ENCODE results near the gene CUBN.

Gene CUBN

GRCh38 chr10:17101257-17101909, 28.2 kb downstream of the CUBN start:
- peak; percentile 0 for DNase-seq

DNA sequence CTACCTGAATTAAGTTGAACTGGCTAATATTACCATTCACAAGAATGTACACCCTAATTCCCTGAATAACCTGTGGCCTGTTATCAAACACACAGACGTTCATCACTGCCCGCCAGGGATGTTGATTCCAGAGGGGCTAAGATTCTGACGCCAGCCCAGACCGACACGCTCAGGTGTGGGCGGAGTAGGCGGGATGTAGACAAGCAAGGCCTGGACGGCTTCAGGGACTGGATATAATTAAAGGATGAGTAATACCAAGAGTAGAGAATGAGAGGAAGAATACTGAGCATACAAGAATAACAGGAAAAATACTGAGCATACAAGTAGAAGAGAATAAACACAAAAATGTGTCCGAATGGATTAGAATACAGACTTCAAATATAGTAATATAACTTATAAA, 29.0 kb downstream of the CUBN start:
- DNase-seq = no peak

- no peak for DNase-seq
These were observed 31.6 kb downstream of the CUBN start for GRCh38 chr10:17098012-17098411.

GRCh38 chr10:17094844-17095243, 34.8 kb downstream of the CUBN start:
- DNase-seq = no peak

DNA sequence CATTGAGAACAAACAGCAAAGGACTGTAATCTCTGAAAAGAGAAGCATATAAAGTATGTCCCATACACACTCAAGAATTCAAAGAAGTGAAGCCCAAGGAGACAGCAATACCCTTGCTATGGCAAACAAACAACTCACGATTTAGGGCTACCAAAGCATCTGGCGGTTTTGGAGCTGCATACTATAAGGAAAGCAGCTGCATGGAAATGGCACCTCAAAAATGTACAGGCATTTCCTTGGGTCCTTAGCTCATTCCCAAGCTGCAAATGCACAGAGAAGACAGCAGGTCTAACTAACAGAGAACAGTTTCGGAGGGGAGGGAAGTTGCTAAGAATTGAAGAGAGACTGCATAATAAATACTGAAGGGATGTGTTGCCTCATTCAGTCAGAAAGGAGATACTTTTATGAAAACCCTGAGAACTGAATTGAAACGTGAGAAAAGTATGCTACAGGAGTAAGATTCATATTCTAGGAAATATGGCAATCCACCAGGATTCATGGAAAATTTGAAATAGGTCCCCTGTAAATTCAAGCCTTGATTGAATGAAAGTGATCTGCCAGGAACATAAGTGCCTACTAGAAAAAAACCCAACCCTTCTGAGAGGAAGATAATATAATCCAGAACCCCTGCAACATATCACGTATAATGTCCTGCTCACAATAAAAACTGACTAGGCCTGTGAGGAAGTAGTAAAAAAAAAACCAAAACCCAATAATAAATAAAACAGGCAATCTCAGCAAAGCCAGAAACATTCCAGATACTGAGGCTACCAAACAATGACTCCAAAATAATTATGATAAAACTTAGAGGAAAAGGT, 36.4 kb downstream of the CUBN start:
- DNase-seq = no peak

DNA sequence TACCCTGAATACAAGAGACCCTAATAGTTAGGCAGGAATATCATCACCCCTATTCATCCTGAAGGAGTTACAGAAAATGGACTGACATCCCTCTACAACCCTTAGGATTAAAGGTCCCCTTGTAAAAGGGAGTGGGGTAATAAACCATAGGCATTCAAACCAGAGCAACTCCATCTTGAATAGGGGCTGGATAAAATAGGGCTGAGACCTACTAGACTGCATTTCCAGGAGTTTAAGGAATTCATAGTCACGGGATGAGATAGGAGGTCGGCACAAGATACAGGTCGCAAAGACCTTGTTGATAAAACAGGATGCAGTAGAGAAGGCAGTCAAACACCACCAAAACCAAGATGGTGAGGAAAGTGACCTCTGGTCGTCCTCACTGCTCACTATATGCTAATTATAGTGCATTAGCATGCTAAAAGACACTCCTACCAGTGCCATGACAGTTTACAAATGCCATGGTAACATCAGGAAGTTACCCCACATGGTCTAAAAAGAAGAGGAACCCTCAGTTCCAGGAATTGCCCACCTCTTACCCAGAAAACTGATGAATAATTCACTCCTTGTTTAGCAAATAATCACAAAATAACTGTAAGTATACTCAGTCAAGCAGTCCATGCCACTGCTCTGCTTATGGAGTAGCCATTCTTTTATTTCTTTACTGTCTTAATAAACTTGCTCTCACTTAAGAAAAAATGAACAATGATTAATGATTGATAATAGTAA, 37.2 kb downstream of the CUBN start:
- DNase-seq = no peak

DNA sequence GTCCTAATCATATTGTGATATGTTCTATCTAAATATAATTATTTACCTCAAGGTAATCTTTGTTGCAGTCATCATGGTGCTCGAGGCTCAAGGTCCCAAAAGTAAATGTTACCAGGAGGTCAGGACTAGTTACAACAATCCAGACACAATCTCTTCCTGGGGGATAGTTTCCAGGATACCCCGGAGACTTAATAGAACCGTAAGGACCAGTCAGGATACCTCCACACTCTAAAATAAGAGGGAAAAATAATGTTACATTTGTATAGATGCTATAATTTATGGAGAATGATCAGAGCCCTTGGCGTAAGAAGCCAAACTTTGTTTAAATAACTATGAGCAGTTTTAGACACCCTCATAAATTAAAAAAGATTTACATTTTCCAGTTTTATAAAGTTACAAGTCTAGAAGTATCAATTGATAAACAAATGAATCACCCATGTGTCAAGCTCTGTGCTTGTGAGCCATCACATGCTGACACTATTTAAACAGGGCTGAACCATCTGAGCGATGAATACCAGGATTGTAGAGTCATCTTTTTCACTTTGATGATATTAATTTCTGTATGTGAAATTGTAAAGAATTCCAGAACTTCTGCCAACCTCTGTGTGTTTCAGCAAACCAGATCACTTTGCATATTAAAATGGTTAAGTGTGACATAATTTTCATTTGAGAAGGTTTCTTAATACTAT, 41.3 kb downstream of the CUBN start:
- DNase-seq = no peak

DNA sequence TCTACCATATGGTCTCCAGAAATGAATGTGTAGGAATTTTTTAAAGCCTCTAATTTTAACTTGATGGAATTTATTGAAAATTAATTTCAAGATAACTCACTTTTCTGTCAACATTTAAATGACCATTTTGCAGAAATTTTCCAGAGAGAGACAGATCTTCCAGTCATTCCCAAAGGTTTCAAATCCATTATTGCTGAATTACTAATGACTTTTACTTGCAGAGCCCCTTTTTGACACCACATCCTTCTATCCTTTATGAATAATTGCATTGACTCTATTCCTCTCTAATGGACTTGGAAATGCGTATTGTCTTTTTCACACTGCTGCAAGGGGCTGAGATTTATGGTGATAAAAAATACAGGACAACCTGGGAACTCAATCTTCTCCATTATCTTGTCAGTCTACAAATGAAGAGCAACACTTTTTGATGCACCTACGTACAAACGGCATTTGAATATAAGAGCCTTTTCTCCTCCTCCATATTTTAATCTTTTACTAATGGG, 42.7 kb downstream of the CUBN start:
- no peak for DNase-seq

DNA sequence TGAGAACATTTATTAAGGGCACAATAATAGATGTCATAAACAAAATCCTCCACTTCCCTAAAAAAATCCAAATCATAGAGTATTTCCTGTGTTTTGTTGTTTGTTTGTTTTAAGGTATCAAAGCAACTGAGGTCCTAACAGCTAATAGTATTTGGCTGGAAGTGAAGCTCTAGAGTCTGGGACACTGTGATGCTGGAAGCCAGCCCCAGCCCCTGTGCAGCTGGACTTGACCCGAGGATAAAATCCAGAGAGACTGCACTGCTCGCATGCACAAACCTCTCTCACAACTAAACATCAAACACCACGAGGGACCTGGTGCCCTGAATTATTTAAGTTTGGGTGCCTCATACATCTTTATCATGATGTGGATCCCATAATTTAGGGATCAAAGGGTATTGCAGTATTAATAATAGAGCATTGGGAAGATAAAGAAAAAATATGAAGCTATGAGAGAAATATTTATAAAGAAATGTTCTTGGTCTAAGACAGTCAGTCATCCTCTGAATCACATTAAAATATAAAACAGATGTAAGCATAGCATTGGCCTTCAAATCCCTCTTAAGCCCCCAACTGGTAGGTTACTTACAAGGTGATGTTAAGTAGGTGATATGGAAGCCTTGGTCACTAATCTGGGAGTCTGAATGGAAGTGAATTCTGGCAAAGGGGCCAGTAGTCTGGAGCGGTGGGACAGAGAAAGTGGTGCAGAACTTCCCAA, 44.4 kb downstream of the CUBN start:
- DNase-seq = no peak

DNA sequence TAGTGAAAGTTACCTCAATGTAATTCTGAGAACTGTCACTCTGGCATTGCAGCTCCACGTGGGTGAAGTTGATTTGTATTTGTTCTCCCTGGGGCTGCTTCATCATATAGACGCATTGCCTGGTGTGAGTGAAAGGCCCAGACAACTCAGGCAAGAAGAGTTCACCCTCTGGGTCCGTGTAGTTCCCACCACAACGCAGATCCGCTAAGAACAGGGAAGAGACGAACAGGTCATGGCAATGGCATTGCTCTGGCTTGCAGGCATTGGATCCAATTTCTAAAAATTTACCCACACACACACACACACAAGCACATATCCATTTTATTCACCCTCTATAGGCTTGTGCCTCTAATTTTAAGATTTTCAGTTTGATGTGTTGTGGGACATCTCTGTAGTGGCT, 45.4 kb downstream of the CUBN start:
- DNase-seq = no peak

DNA sequence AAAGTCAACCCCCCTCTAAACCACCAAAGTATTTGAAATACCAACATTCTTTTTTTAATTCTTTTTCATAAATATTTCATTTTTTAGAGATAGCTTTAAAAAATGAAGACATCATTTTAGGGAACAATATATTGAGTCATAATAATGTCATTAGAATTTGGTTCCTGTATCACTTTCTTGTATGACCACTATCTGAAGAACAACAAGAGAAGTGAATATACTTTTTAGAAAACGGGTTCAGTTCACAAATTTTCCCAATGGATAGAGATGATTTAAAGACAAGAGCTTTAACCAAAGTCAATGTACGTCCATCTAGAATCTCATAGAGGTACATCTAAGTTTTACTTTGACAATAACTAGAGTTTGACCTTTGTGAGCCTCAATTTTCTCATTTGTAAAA, 48.2 kb downstream of the CUBN start:
- DNase-seq = no peak

GRCh38 chr10:17077890-17078289, 51.7 kb downstream of the CUBN start:
- no peak for DNase-seq

DNA sequence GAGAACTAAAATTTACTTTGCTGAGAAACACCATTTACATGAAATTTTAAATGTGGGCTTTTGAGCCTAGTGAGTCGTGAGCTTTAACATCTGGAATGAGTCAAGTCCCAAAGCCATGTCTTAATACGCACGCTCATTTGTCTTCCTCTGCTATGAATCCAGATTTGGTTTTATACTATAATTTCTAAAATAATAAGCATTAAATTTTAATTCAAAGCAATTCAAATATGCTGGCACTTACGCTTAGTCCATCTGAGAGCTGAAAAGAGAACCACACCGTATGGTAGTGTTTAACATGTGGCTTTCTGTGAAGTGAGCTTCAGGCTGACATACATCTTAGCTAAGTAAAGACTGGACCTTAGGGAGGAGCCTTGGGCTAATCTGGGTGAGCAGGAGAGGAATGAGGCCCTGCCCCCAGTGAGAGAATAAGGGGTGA, 52.2 kb downstream of the CUBN start:
- no peak for DNase-seq

DNA sequence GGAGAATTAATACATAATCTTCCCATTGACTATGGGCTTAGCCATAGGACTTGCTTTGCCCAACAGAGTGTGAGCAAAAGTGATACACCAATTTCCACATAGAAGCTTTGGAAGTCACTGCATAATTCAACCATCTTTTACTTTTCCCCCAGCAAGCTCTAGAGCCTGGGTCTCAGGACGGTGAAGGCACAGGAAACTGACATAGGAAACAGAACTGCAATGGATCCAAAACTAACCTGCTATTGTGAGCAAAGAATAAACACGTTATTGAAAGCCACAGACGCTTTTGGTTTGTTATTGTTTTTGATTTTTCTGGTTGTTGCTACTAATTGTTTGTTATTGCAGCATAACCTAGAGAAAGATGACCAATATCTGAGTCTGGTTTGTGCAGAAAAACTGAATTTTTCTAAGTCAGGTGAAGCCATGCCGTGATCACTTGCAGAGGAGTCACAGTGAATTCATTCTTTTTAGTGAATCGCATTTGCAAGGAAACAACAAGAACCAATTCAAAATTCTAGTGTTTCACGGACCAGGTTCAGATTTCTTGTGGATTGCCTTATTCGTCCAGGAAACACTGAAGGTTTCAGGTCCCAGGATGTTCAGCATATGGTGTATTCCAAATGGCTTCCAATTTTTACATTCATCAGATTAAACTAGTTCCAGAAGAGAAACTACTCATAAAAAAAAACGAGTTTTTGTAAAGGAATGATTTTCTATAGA, 52.8 kb downstream of the CUBN start:
- no peak for DNase-seq

- no peak for DNase-seq
These were observed 53.9 kb downstream of the CUBN start for GRCh38 chr10:17075533-17076359.

DNA sequence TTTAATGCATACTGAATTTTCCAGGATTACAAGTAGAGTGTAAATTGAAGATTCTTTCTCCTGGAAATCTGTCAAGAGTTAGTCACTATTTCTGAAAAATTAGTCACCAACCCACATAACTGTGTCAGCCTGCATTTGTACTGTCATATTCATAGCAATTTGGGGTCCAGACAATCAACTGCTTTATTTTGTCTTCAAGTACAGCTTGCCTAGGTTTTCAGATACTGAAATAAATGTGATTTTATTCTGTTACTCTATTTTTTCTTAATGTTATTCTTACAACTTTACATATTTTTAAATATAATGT, 55.1 kb downstream of the CUBN start:
- no peak for DNase-seq

DNA sequence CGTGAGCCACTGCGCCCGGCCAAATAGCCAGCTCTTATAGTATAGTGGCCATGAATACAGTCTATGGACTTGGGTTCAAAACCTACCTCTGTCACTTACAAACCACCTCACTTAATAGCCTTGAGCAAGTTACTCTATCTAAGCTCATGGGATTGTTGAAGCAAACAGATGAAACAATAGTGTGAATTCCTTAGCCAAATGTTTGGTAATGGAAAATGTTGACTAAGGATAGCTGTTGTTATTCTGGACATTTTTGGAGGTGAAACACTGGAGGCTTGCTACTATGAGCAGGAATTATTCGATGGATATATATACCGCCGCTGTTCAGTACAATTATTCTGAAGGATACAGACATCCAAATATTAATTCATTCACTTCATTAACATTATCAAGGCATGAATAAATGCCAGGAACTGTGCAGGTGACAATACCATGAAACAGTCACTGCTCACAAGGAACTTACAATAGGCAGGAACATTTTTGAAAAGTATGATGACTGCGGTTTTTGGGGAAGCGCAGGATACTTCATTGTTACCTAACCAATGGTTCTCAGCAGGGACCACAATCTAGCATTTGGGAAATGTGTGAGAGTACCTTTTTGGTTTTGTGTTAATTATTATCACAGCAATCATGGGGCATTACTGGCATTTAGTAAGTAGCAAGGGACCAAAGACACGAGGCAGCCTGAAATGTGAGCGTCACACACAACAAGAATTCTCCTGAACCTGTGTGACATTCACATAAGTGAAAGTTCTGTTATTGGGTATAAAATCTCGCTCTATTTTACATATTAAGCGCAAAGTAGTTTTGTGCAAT, 55.7 kb downstream of the CUBN start:
- no peak for DNase-seq

GRCh38 chr10:17068953-17069352, 60.7 kb downstream of the CUBN start:
- DNase-seq = no peak

DNA sequence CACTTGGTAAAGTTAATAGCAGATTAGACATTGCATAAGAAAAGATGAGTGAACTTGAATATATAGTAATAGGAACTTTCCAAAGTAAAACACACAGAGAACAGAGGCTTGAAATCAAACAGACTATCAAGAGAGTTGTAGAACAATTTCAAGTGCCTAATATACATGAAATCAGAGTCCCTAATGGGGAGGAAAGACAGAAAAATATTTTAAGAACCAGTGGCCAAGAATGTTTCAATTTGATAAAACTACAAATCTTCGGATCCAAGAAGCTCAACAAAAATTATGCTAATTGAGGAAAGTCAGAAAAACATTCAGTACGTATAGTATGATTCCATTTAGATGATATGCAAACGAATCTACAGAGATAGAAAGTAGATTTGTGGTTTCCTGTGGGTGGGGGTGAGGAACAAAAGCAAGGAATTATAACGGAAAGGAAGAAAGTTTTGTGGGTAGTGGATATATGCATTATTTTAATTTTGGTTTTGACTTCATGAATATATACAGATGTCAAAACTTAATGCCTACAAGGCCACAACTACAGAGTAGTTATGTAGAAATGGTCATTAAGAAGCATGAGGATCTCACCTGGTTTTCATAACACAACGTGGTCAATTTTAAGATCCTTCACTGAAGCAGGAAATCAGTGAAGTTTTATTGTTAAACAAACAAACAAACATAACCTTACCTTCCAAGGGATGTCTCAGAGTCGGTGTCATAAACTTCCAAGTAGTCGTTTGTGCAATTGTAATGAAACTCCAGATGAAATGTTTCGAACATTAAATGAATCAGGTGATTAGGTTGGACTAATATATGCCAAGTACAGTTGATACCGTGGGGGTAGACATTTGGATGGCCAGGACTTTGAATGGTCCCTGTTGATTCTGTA, 62.0 kb downstream of the CUBN start:
- DNase-seq = no peak
